Measurements from ENCODE around the gene ZNRF4. TPM values are rescaled to one million over a fixed set of nuclear protein-coding genes. Genes with fewer than 3 reads are reported as not detected.

The ZNRF4 gene
- total and polyA plus RNA-seq, 2 donors (not counting 3 experiments of a cell fraction or from before 2014, with no cell fraction given) = not detected

DNA sequence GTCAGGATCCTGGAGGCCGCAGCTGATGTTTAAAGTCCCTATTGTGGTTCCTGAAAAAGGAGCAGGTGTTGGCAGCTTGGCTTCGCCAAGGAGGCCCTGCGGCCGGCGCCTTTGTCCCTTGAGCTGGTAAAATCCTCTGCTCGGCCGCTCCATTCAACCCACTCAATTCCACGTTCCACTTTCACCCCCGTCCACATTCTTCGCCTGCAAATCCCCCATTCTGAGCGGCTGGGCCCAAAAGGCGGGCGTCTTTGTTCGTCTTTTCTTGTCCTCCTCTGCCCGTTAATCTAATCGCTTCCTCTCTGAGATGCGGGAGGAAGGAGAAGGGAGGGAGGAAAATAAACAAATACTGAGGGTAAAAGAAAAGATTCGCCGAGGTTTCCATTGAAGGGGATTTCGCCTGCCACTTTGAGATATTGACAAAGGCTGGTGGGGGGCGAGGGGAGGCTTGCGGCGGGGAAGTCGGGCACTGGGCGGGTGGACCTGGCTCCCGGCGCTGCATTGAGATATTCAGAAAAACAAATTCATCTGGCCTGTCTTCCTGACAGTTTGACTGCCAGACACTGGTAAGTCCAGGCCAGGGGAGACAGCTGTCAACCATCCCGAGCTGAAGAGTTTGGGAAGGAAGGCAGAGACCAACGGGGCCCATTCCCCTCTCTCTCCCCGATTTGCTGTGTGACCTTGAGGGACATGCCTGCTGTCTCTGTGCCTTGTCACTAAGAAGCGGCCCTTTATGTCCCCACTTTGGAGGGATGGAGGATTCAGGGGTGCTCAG is 37.6 kb downstream of the ZNRF4 start:
- no TSS peak for BruUV-seq (replicated peaks)
- Histone ChIP-seq H3K27me3 (ENCODE audit: control insufficient read depth in 2 of 2, insufficient read depth in 2 of 2, low read length in 2 of 2) (peaks cover 15 to 17% of the 10 kb centered on the region in 2 experiments), H3K79me2 (ENCODE audit: control insufficient read depth, insufficient read depth, low read length) (no peaks in the 10 kb centered on the region), H2AFZ (ENCODE audit: low read depth, low read length) (no peak overlapping the region), H3K27ac (ENCODE audit: insufficient read depth, low read depth, low read length) (no peak overlapping the region), H3K4me3 (replicated peaks in 1 of 3; ENCODE audit: insufficient read depth in 1 of 3, low read depth in 1 of 3, low read length in 3 of 3) (no peak overlapping the region), H3K9ac (replicated peaks; ENCODE audit: extremely low read depth, insufficient read depth, low read length) (no peak overlapping the region), H3K36me3 (ENCODE audit: control insufficient read depth in 2 of 2, extremely low read depth in 1 of 2, insufficient read depth in 2 of 2, low read length in 2 of 2) (no peaks in the 10 kb centered on the region), H3K4me1 (ENCODE audit: control insufficient read depth, extremely low read depth, insufficient read depth, low read length) (no peaks in the 10 kb centered on the region), H4K20me1 (replicated peaks; ENCODE audit: control insufficient read depth, extremely low read depth, insufficient read depth, low read length) (no peaks in the 10 kb centered on the region), H3K9me1 (replicated peaks; ENCODE audit: control insufficient read depth, extremely low read depth, insufficient read depth, low read length) (no peaks in the 10 kb centered on the region), H3K9me3 (replicated peaks; ENCODE audit: control insufficient read depth, insufficient read depth, low read length) (no peaks in the 10 kb centered on the region), H3K4me2 (ENCODE audit: insufficient read depth, low read length) (no peak overlapping the region)
- DNase-seq (ENCODE audit: low read depth, low spot score) (no peak), FAIRE-seq (no peak)
- ChIA-PET POLR2A (no interaction called here), CTCF (no interaction called here)
- intact Hi-C loops (cut with micrococcal nuclease) (no loop called here), dilution Hi-C loops (cut with MboI; ENCODE audit: extremely low pct_ligation_motif_present, low sequenced_read_pairs) (loop anchor here (25.0 kb wide), 1 partner anchor 131 kb away; no protein-coding TSS in a partner anchor)
- TF ChIP-seq EZH2 (IDR thresholded peaks at IDR 0.05; ENCODE audit: borderline replicate concordance, low read depth, low read length, severe bottlenecking) (peak; percentile 65), MYC (IDR thresholded peaks at IDR 0.05; ENCODE audit: low read depth, low read length) (no peak)

DNA sequence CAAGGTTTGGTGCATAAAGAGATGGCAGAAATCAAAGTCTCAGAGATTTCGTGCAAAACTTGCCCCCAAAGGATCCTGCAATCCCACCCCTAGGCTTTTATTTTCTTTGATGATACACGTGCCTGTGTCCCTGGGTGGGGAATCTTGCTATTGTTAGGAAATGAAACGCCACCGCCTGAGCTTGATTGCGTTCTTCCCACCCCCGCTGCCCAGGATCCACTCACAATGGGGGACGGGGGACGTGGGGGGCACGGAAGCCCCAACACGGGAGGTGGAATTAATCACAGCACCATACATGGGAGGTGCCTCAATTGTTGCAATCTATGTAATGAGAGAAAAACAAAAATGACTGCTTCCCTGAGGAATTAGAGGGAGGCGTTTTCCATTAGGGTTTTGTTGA is 39.6 kb downstream of the ZNRF4 start:
- peaks cover 15 to 20% of the 10 kb centered on the region in 2 experiments for H3K27me3 ChIP-seq (ENCODE audit: control insufficient read depth in 2 of 2, insufficient read depth in 2 of 2, low read length in 2 of 2)
- TF ChIP-seq CTCF (IDR thresholded peaks at IDR 0.05; ENCODE audit: extremely low read depth in 1 of 2, insufficient read depth in 1 of 2, low read depth in 1 of 2, low read length in 2 of 2) (no peak), POLR2AphosphoS5 (IDR thresholded peaks at IDR 0.05; ENCODE audit: insufficient read depth, low read depth, low read length) (no peak)
- TF ChIP-seq, protein P1, sequence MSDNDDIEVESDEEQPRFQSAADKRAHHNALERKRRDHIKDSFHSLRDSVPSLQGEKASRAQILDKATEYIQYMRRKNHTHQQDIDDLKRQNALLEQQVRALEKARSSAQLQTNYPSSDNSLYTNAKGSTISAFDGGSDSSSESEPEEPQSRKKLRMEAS (IDR thresholded peaks at IDR 0.05; ENCODE audit: insufficient read depth, insufficient read length) = no peak
- no peak for DNase-seq (ENCODE audit: low read depth, low spot score)
- H3K9ac ChIP-seq (replicated peaks; ENCODE audit: extremely low read depth, insufficient read depth, low read length) = no peak overlapping the region
- FAIRE-seq = no peak
- ChIA-PET POLR2A (no interaction called here), CTCF (no interaction called here)
- H2AFZ ChIP-seq (ENCODE audit: low read depth, low read length) = no peak overlapping the region
- H3K79me2 ChIP-seq (ENCODE audit: control insufficient read depth, insufficient read depth, low read length) = no peaks in the 10 kb centered on the region
- H4K20me1 ChIP-seq (replicated peaks; ENCODE audit: control insufficient read depth, extremely low read depth, insufficient read depth, low read length) = no peaks in the 10 kb centered on the region
- H3K4me3 ChIP-seq (replicated peaks in 1 of 3; ENCODE audit: insufficient read depth in 1 of 3, low read depth in 1 of 3, low read length in 3 of 3) = no peak overlapping the region
- BruUV-seq (replicated peaks) = no TSS peak
- no peaks in the 10 kb centered on the region for H3K9me1 ChIP-seq (replicated peaks; ENCODE audit: control insufficient read depth, extremely low read depth, insufficient read depth, low read length)
- no peaks in the 10 kb centered on the region for H3K4me1 ChIP-seq (ENCODE audit: control insufficient read depth, extremely low read depth, insufficient read depth, low read length)
- no peak overlapping the region for H3K4me2 ChIP-seq (ENCODE audit: insufficient read depth, low read length)
- intact Hi-C loops (cut with micrococcal nuclease) = no loop called here
- dilution Hi-C loops (cut with MboI; ENCODE audit: extremely low pct_ligation_motif_present, low sequenced_read_pairs) = loop anchor here (25.0 kb wide), 1 partner anchor 132 kb away; no protein-coding TSS in a partner anchor
- no peaks in the 10 kb centered on the region for H3K9me3 ChIP-seq (replicated peaks; ENCODE audit: control insufficient read depth, insufficient read depth, low read length)
- no peak overlapping the region for H3K27ac ChIP-seq (ENCODE audit: insufficient read depth, low read depth, low read length)
- H3K36me3 ChIP-seq (ENCODE audit: control insufficient read depth in 2 of 2, extremely low read depth in 1 of 2, insufficient read depth in 2 of 2, low read length in 2 of 2) = no peaks in the 10 kb centered on the region
